ENCODE data around the gene ENOX1.

GRCh38 chr13:43835701-43836100 lies 48.9 kb upstream of the ENOX1 start:
- no peak for TF ChIP-seq EZH2 (IDR thresholded peaks at IDR 0.05; ENCODE audit: low read depth)
- TF ChIP-seq CTCF (conservative IDR thresholded peaks at IDR 0.05): no peak
